ENCODE data around the gene HS2ST1.

Gene HS2ST1

DNA sequence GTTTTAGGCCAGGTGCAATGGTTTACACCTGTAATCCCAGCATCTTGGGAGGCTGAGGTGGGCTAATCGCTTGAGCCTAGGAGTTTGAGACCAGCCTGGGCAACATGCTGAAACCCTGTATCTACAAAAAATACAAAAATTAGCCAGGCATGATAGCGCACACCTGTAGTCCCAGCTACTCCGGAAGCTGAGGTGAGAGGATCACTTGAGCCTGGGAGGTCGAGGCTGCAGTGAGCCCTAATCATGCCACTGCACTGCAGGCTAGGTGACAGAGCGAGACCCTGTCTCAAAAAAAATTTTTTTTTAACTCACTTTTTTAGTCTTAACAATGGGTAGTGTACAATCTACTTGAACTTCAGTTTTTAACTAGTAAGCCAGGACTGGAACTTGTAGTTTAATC, 137.5 kb downstream of the HS2ST1 start:
- in situ Hi-C loops (cut with MboI; ENCODE audit: low sequenced_read_pairs, unreplicated experiment): no loop called here
- no peak for DNase-seq (ENCODE audit: low spot score)
- TF ChIP-seq, protein P1, sequence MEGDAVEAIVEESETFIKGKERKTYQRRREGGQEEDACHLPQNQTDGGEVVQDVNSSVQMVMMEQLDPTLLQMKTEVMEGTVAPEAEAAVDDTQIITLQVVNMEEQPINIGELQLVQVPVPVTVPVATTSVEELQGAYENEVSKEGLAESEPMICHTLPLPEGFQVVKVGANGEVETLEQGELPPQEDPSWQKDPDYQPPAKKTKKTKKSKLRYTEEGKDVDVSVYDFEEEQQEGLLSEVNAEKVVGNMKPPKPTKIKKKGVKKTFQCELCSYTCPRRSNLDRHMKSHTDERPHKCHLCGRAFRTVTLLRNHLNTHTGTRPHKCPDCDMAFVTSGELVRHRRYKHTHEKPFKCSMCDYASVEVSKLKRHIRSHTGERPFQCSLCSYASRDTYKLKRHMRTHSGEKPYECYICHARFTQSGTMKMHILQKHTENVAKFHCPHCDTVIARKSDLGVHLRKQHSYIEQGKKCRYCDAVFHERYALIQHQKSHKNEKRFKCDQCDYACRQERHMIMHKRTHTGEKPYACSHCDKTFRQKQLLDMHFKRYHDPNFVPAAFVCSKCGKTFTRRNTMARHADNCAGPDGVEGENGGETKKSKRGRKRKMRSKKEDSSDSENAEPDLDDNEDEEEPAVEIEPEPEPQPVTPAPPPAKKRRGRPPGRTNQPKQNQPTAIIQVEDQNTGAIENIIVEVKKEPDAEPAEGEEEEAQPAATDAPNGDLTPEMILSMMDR (IDR thresholded peaks at IDR 0.05; ENCODE audit: borderline replicate concordance, control extremely low read depth, extremely low read depth, insufficient read depth, missing control alignments): no peak

DNA sequence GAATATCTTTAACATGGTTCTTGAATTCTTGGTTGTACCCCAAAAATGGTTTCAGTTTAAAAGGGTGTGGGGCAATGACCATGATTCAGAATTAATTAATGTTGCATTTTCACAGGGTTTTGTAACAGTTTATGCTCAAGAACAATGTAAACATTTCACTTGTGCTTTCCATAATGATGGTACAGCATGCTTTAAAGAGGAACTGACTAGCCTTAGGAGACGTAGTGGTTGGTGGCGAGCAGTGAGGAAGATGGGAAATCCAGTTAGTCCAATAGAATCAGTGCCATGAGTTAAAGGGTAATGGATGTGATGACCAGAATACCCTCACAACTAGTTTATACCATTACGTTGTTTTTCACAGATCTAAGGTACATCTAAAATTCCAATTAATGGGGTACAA, 138.0 kb downstream of the HS2ST1 start:
- in situ Hi-C loops (cut with MboI; ENCODE audit: low sequenced_read_pairs, unreplicated experiment): no loop called here
- TF ChIP-seq, protein P1 (IDR thresholded peaks at IDR 0.05; ENCODE audit: borderline replicate concordance, control extremely low read depth, extremely low read depth, insufficient read depth, missing control alignments): no peak

DNA sequence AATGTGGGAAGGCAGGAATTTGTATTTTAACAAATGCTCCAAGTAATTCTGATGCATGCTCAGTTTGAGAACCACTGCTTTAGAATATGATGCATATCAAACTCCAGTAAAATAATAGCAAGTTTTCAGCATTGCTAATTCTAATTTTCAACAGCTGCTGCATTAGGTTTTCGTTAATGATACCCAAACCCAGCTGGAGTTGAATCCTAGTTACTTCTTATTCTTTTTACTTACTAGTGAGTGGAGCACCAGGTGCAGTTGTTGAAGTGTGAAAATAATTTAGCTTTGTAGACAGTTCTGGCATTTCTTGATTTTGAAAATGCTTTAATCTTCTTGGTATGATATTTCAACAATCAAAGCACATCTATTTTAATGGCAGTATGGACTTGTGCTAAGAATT, 138.5 kb downstream of the HS2ST1 start:
- no peak for DNase-seq (ENCODE audit: low spot score)
- TF ChIP-seq, protein P1 (IDR thresholded peaks at IDR 0.05; ENCODE audit: borderline replicate concordance, control extremely low read depth, extremely low read depth, insufficient read depth, missing control alignments): no peak
- in situ Hi-C loops (cut with MboI; ENCODE audit: low sequenced_read_pairs, unreplicated experiment): no loop called here

More for the DNA sequence above, 138.0 kb downstream of the HS2ST1 start:
- no peak for DNase-seq (ENCODE audit: low spot score)

- DNase-seq (ENCODE audit: low spot score): no peak
- TF ChIP-seq, protein P1 (IDR thresholded peaks at IDR 0.05; ENCODE audit: borderline replicate concordance, control extremely low read depth, extremely low read depth, insufficient read depth, missing control alignments): no peak
- in situ Hi-C loops (cut with MboI; ENCODE audit: low sequenced_read_pairs, unreplicated experiment): no loop called here
These were observed 139.0 kb downstream of the HS2ST1 start for GRCh38 chr1:87053446-87053845.

DNA sequence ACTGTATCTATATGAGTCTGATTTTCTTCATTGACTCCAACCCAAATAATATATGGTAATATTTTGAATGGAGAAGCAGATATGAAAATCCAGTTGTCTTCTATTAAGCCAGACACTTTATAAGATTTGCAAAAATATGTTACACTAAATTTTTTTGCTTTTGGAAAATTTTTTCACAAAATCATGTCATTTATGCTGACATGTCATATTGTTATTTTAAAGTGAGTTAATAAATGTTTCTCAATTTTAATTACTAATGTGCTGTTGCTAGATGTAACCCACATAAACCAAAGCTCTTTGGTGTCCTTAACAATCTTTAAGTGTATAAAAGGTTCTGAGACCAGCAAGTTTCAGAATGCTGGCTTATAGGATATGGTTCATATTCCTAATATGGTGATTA, 142.5 kb downstream of the HS2ST1 start:
- DNase-seq (ENCODE audit: low spot score): no peak
- TF ChIP-seq, protein P1 (IDR thresholded peaks at IDR 0.05; ENCODE audit: borderline replicate concordance, control extremely low read depth, extremely low read depth, insufficient read depth, missing control alignments): no peak
- in situ Hi-C loops (cut with MboI; ENCODE audit: low sequenced_read_pairs, unreplicated experiment): no loop called here

DNA sequence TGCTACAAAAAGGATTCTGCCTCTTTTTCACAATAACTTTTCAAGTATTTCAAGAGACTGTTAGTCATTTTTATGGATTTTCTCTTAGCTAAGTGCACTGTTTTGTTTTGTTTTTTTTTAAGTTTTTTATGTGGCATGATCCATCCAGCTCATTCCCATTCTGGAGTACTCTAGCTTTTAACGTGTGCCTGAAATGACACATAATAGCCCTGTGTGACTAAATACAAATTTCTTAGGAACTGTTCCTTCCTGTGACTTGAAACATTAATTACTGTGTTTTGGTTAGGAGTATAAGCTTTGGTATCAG, 143.9 kb downstream of the HS2ST1 start:
- in situ Hi-C loops (cut with MboI; ENCODE audit: low sequenced_read_pairs, unreplicated experiment): no loop called here
- TF ChIP-seq, protein P1 (IDR thresholded peaks at IDR 0.05; ENCODE audit: borderline replicate concordance, control extremely low read depth, extremely low read depth, insufficient read depth, missing control alignments): no peak
- DNase-seq (ENCODE audit: low spot score): no peak

DNA sequence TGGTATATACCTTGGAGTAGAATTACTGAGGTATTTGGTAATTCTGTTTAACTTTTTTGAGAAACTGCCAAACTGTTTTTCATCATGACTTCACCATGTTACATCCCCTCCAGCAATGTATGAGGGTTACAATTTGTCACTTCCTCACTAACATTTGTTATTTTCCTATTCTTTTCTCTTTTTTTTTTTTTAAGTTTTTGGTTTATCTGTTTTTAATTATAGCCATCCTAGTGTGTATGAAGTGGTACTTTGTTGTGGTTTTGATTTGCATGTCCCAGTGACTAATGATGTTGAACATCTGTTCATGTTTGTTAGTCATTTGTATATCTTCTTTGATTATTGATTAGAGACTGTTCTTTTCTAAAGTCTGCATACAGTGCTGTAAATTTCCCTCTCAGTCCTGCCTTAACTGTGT, 147.3 kb downstream of the HS2ST1 start:
- in situ Hi-C loops (cut with MboI; ENCODE audit: low sequenced_read_pairs, unreplicated experiment): no loop called here
- TF ChIP-seq, protein P1 (IDR thresholded peaks at IDR 0.05; ENCODE audit: borderline replicate concordance, control extremely low read depth, extremely low read depth, insufficient read depth, missing control alignments): no peak
- DNase-seq (ENCODE audit: low spot score): no peak
